ENCODE results near the gene LMOD1. TPM values are rescaled to one million over a fixed set of nuclear protein-coding genes. Genes with fewer than 3 reads are reported as not detected.

Gene LMOD1
- total and polyA plus RNA-seq, 2 of the 8 experiments (the other 6 are each of a cell fraction or from before 2014, with no cell fraction given), result 0.77 to 1.4 TPM

- no peak for TF ChIP-seq ATF2 (IDR thresholded peaks at IDR 0.05; ENCODE audit: low read length)
- no peak for TF ChIP-seq SUZ12 (IDR thresholded peaks at IDR 0.05; ENCODE audit: low read length)
- TF ChIP-seq RXRA (IDR thresholded peaks at IDR 0.05; ENCODE audit: insufficient read depth, low read depth, low read length), result no peak
- TF ChIP-seq ASH2L (IDR thresholded peaks at IDR 0.05; ENCODE audit: low read length), result no peak
Observed at GRCh38 chr1:201911826-201912571, 34.3 kb downstream of the LMOD1 start (continued).
